Measurements from ENCODE around the gene ANKMY2.

DNA sequence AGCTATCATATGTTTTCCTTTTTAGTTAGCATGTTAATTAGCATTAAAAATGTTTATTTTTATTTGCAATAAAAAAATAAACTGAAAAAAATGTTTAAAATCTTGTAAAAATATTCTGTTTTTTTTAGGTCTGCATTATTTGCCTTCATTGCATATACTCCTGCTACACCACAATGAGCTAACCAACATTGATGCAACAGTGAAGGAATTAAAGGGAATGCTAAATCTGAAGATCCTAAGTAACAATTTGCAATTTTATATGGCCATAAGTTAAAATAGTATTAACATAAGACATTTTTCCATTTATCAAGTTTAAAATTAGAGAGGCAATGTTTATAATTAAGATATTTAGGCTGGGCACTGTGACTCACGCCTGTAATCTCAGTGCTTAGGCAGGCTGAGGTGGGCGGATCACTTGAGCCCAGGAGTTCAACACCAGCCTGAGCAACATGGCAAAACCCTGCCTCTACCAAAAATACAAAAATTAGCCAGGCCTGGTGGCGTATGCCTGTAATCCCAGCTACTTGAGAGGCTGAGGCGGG, 86.7 kb downstream of the ANKMY2 start:
- TF ChIP-seq, protein P1, sequence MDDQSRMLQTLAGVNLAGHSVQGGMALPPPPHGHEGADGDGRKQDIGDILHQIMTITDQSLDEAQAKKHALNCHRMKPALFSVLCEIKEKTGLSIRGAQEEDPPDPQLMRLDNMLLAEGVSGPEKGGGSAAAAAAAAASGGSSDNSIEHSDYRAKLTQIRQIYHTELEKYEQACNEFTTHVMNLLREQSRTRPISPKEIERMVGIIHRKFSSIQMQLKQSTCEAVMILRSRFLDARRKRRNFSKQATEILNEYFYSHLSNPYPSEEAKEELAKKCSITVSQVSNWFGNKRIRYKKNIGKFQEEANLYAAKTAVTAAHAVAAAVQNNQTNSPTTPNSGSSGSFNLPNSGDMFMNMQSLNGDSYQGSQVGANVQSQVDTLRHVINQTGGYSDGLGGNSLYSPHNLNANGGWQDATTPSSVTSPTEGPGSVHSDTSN (CRISPR knock-in tag; IDR thresholded peaks at IDR 0.05), result no peak
- TF ChIP-seq, protein P2, sequence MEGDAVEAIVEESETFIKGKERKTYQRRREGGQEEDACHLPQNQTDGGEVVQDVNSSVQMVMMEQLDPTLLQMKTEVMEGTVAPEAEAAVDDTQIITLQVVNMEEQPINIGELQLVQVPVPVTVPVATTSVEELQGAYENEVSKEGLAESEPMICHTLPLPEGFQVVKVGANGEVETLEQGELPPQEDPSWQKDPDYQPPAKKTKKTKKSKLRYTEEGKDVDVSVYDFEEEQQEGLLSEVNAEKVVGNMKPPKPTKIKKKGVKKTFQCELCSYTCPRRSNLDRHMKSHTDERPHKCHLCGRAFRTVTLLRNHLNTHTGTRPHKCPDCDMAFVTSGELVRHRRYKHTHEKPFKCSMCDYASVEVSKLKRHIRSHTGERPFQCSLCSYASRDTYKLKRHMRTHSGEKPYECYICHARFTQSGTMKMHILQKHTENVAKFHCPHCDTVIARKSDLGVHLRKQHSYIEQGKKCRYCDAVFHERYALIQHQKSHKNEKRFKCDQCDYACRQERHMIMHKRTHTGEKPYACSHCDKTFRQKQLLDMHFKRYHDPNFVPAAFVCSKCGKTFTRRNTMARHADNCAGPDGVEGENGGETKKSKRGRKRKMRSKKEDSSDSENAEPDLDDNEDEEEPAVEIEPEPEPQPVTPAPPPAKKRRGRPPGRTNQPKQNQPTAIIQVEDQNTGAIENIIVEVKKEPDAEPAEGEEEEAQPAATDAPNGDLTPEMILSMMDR (tag by site-specific recombination; IDR thresholded peaks at IDR 0.05), result no peak
- TF ChIP-seq, protein P3, sequence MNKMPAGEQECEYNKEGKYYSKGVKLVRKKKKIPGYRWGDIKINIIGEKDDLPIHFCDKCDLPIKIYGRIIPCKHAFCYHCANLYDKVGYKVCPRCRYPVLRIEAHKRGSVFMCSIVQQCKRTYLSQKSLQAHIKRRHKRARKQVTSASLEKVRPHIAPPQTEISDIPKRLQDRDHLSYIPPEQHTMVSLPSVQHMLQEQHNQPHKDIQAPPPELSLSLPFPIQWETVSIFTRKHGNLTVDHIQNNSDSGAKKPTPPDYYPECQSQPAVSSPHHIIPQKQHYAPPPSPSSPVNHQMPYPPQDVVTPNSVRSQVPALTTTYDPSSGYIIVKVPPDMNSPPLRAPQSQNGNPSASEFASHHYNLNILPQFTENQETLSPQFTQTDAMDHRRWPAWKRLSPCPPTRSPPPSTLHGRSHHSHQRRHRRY (tag by site-specific recombination; IDR thresholded peaks at IDR 0.05), result no peak
- no peak for TF ChIP-seq ZNF211 (tag by site-specific recombination; IDR thresholded peaks at IDR 0.05; ENCODE audit: low read depth)
- peak; percentile 61 for TF ChIP-seq SP7 (tag by site-specific recombination; IDR thresholded peaks at IDR 0.05)
- TF ChIP-seq ZNF624 (tag by site-specific recombination; IDR thresholded peaks at IDR 0.05), result no peak
- no peak for TF ChIP-seq MEIS1 (CRISPR knock-in tag; IDR thresholded peaks at IDR 0.05; ENCODE audit: borderline replicate concordance)
- no peak for TF ChIP-seq ZNF274 (IDR thresholded peaks at IDR 0.05; ENCODE audit: low read length)
- no peak for TF ChIP-seq ZNF274 (tag by site-specific recombination; IDR thresholded peaks at IDR 0.05; ENCODE audit: borderline replicate concordance)
- TF ChIP-seq, protein P4, sequence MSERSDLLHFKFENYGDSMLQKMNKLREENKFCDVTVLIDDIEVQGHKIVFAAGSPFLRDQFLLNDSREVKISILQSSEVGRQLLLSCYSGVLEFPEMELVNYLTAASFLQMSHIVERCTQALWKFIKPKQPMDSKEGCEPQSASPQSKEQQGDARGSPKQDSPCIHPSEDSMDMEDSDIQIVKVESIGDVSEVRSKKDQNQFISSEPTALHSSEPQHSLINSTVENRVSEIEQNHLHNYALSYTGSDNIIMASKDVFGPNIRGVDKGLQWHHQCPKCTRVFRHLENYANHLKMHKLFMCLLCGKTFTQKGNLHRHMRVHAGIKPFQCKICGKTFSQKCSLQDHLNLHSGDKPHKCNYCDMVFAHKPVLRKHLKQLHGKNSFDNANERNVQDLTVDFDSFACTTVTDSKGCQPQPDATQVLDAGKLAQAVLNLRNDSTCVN (tag by site-specific recombination; optimal IDR thresholded peaks at IDR 0.05), result no peak
- TF ChIP-seq ZNF24 (tag by site-specific recombination; IDR thresholded peaks at IDR 0.05), result no peak
- TF ChIP-seq ZNF561 (tag by site-specific recombination; IDR thresholded peaks at IDR 0.05; ENCODE audit: borderline replicate concordance), result no peak
- TF ChIP-seq, protein P5, sequence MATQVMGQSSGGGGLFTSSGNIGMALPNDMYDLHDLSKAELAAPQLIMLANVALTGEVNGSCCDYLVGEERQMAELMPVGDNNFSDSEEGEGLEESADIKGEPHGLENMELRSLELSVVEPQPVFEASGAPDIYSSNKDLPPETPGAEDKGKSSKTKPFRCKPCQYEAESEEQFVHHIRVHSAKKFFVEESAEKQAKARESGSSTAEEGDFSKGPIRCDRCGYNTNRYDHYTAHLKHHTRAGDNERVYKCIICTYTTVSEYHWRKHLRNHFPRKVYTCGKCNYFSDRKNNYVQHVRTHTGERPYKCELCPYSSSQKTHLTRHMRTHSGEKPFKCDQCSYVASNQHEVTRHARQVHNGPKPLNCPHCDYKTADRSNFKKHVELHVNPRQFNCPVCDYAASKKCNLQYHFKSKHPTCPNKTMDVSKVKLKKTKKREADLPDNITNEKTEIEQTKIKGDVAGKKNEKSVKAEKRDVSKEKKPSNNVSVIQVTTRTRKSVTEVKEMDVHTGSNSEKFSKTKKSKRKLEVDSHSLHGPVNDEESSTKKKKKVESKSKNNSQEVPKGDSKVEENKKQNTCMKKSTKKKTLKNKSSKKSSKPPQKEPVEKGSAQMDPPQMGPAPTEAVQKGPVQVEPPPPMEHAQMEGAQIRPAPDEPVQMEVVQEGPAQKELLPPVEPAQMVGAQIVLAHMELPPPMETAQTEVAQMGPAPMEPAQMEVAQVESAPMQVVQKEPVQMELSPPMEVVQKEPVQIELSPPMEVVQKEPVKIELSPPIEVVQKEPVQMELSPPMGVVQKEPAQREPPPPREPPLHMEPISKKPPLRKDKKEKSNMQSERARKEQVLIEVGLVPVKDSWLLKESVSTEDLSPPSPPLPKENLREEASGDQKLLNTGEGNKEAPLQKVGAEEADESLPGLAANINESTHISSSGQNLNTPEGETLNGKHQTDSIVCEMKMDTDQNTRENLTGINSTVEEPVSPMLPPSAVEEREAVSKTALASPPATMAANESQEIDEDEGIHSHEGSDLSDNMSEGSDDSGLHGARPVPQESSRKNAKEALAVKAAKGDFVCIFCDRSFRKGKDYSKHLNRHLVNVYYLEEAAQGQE (tag by site-specific recombination; IDR thresholded peaks at IDR 0.05), result no peak
- TF ChIP-seq ZNF792 (tag by site-specific recombination; IDR thresholded peaks at IDR 0.05), result no peak
